A673 (cell line): ENCODE data around the gene ZNF445.

Source experiments
- CTCF ChIP-seq: fragments of 300-800, 200-600 bp; sonication (generic); conservative IDR thresholded peaks from 2 replicates; pipeline ENCODE4 v1.5.1; 2017; ENCODE audit warnings: low read depth, mild to moderate bottlenecking, antibody characterized with exemption, low read length, moderate library complexity, mixed read lengths
- EZH2 ChIP-seq: fragments of 200-600 bp; sonication (generic); IDR thresholded peaks from 2 replicates; pipeline ENCODE4 v1.6.1; 2017; ENCODE audit warnings: borderline replicate concordance, low read depth, mild to moderate bottlenecking, mixed read lengths, antibody characterized with exemption, low read length; ENCODE audit not compliant: poor library complexity, severe bottlenecking

GRCh38 chr3:44396200-44397171 lies 81.0 kb downstream of the ZNF445 start:
- TF ChIP-seq CTCF (no peak), EZH2 (no peak)
